Body of pancreas (tissue), 4 donors: ENCODE results near the gene LIMS1.

ENCODE experiments used
- POLR2A ChIP-seq, 3 donors: fragments of 450-650 bp; IDR thresholded peaks; one replicate each; pipeline ENCODE4 v1.6.1; 2016; ENCODE audit warnings: antibody characterized with exemption in 3 of 3, mild to moderate bottlenecking in 2 of 3
- TF ChIP-seq, protein P1 (sequence below), 7 experiments: fragments of 450-650 bp in 4 of 7; fragments of 200-600 bp in 3 of 7; sonication (generic) in 3 of 7; IDR thresholded peaks; one replicate each; pipeline ENCODE4 v1.5.1; 2016 to 2019; ENCODE audit warnings: antibody characterized with exemption in 7 of 7

DNA sequence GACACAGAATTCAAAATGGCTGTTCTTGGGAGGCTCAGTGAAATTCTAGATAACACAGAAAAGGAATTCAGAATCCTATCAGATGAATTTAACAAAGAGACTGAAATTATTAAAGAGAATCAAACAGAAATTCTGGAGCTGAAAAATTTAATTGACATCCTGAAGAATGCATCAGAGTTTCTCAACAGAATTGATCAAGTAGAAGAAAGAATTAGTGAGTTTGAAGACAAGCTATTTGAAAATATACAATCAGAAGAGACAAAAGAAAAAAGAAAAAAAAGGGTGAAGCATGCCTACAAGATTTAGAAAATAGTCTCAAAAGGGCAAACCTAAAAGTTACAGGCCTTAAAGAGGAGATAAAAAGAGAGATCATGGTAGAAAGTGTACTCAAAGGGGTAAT lies 173.0 kb downstream of the LIMS1 start:
- TF ChIP-seq, protein P1, sequence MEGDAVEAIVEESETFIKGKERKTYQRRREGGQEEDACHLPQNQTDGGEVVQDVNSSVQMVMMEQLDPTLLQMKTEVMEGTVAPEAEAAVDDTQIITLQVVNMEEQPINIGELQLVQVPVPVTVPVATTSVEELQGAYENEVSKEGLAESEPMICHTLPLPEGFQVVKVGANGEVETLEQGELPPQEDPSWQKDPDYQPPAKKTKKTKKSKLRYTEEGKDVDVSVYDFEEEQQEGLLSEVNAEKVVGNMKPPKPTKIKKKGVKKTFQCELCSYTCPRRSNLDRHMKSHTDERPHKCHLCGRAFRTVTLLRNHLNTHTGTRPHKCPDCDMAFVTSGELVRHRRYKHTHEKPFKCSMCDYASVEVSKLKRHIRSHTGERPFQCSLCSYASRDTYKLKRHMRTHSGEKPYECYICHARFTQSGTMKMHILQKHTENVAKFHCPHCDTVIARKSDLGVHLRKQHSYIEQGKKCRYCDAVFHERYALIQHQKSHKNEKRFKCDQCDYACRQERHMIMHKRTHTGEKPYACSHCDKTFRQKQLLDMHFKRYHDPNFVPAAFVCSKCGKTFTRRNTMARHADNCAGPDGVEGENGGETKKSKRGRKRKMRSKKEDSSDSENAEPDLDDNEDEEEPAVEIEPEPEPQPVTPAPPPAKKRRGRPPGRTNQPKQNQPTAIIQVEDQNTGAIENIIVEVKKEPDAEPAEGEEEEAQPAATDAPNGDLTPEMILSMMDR (IDR thresholded peaks at IDR 0.05): no peak
- TF ChIP-seq POLR2A (IDR thresholded peaks at IDR 0.05): no peak
